Parathyroid adenoma (tissue), 2 donors: Measurements from ENCODE around the gene LRP1-AS.

Experiments
- H2AFZ ChIP-seq: fragments of 300-600 bp; sonication (generic); one replicate; pipeline ENCODE4 v1.7.0; 2017; ENCODE audit warnings: antibody characterized with exemption, mild to moderate bottlenecking
- H3K27ac ChIP-seq: fragments of 300-600 bp; sonication (generic); one replicate; pipeline ENCODE4 v1.7.0; 2017
- H3K27me3 ChIP-seq: fragments of 300-600 bp; sonication (generic); one replicate; pipeline ENCODE4 v1.7.0; 2017; ENCODE audit warnings: low read length; ENCODE audit not compliant: control insufficient read depth, insufficient read depth
- H3K36me3 ChIP-seq: fragments of 300-600 bp; sonication (generic); one replicate; pipeline ENCODE4 v1.7.0; 2017; ENCODE audit warnings: low read length; ENCODE audit not compliant: control insufficient read depth, insufficient read depth
- H3K4me1 ChIP-seq: fragments of 300-600 bp; sonication (generic); one replicate; pipeline ENCODE4 v1.7.0; 2017; ENCODE audit warnings: control low read depth
- H3K4me2 ChIP-seq: fragments of 300-600 bp; sonication (generic); one replicate; pipeline ENCODE4 v1.7.0; 2017; ENCODE audit warnings: low read length
- H3K4me3 ChIP-seq: fragments of 300-600 bp; sonication (generic); one replicate; pipeline ENCODE4 v1.7.0; 2017; ENCODE audit warnings: low read depth, low read length
- H3K79me2 ChIP-seq: fragments of 300-600 bp; sonication (generic); one replicate; pipeline ENCODE4 v1.7.0; 2017; ENCODE audit warnings: control low read depth
- H3K9ac ChIP-seq: fragments of 300-600 bp; sonication (generic); one replicate; pipeline ENCODE4 v1.7.0; 2017; ENCODE audit warnings: mild to moderate bottlenecking
- H3K9me3 ChIP-seq: fragments of 300-600 bp; sonication (generic); one replicate; pipeline ENCODE4 v1.7.0; 2017; ENCODE audit warnings: low read length; ENCODE audit not compliant: control insufficient read depth
- CTCF ChIP-seq: fragments of 300-600 bp; sonication (generic); IDR thresholded peaks from one replicate; pipeline ENCODE4 v1.7.0; 2017; ENCODE audit warnings: antibody characterized with exemption, mild to moderate bottlenecking
- donor health status: primary hyperparathyroidism.

The LRP1-AS gene

GRCh38 chr12:57173683-57174082 is 26.3 kb upstream of the LRP1-AS start:
- Histone ChIP-seq H3K36me3 (no peaks in the 10 kb centered on the region), H3K4me1 (no peaks in the 10 kb centered on the region), H3K27ac (no peak overlapping the region), H3K4me2 (no peak overlapping the region), H2AFZ (no peak overlapping the region), H3K9me3 (no peaks in the 10 kb centered on the region), H3K27me3 (no peaks in the 10 kb centered on the region), H3K79me2 (no peaks in the 10 kb centered on the region), H3K4me3 (no peak overlapping the region), H3K9ac (no peak overlapping the region)
- TF ChIP-seq CTCF: no peak

- TF ChIP-seq CTCF: peak; percentile 34
- H3K9me3 ChIP-seq: no peaks in the 10 kb centered on the region
- H3K4me3 ChIP-seq: no peak overlapping the region
- H3K36me3 ChIP-seq: no peaks in the 10 kb centered on the region
- H3K4me2 ChIP-seq: no peak overlapping the region
- no peaks in the 10 kb centered on the region for H3K4me1 ChIP-seq
- no peak overlapping the region for H2AFZ ChIP-seq
- no peaks in the 10 kb centered on the region for H3K79me2 ChIP-seq
- no peaks in the 10 kb centered on the region for H3K27me3 ChIP-seq
- H3K27ac ChIP-seq: no peak overlapping the region
- H3K9ac ChIP-seq: no peak overlapping the region
Observed at GRCh38 chr12:57173089-57173488, 25.7 kb upstream of the LRP1-AS start.

GRCh38 chr12:57171668-57172067 is 24.2 kb upstream of the LRP1-AS start:
- Histone ChIP-seq H3K79me2 (no peaks in the 10 kb centered on the region), H3K27me3 (no peaks in the 10 kb centered on the region), H3K9me3 (no peaks in the 10 kb centered on the region), H3K4me2 (no peak overlapping the region), H3K9ac (no peak overlapping the region), H3K4me1 (no peaks in the 10 kb centered on the region), H2AFZ (no peak overlapping the region), H3K4me3 (no peak overlapping the region), H3K27ac (no peak overlapping the region), H3K36me3 (no peaks in the 10 kb centered on the region)
- no peak for TF ChIP-seq CTCF

- H3K4me1 ChIP-seq: no peaks in the 10 kb centered on the region
- no peak for TF ChIP-seq CTCF
- no peaks in the 10 kb centered on the region for H3K9me3 ChIP-seq
- no peak overlapping the region for H2AFZ ChIP-seq
- no peak overlapping the region for H3K27ac ChIP-seq
- no peaks in the 10 kb centered on the region for H3K79me2 ChIP-seq
- H3K36me3 ChIP-seq: no peaks in the 10 kb centered on the region
- no peak overlapping the region for H3K4me2 ChIP-seq
- H3K27me3 ChIP-seq: no peaks in the 10 kb centered on the region
- H3K4me3 ChIP-seq: no peak overlapping the region
- H3K9ac ChIP-seq: no peak overlapping the region
Observed at GRCh38 chr12:57170927-57171326, 23.5 kb upstream of the LRP1-AS start.

GRCh38 chr12:57170408-57170807 is 23.0 kb upstream of the LRP1-AS start:
- Histone ChIP-seq H3K4me1 (no peaks in the 10 kb centered on the region), H3K4me2 (no peak overlapping the region), H3K9me3 (no peaks in the 10 kb centered on the region), H2AFZ (no peak overlapping the region), H3K27ac (no peak overlapping the region), H3K79me2 (no peaks in the 10 kb centered on the region), H3K27me3 (no peaks in the 10 kb centered on the region), H3K36me3 (no peaks in the 10 kb centered on the region), H3K9ac (no peak overlapping the region), H3K4me3 (no peak overlapping the region)
- TF ChIP-seq CTCF: no peak
